Measurements from ENCODE around the gene MIGA1.
"Not testable (repeated sequence)": the region's sequence is repeated elsewhere in the genome, so short reads cannot be mapped to it uniquely, and the experiment has no call there.

Gene MIGA1, protein sequence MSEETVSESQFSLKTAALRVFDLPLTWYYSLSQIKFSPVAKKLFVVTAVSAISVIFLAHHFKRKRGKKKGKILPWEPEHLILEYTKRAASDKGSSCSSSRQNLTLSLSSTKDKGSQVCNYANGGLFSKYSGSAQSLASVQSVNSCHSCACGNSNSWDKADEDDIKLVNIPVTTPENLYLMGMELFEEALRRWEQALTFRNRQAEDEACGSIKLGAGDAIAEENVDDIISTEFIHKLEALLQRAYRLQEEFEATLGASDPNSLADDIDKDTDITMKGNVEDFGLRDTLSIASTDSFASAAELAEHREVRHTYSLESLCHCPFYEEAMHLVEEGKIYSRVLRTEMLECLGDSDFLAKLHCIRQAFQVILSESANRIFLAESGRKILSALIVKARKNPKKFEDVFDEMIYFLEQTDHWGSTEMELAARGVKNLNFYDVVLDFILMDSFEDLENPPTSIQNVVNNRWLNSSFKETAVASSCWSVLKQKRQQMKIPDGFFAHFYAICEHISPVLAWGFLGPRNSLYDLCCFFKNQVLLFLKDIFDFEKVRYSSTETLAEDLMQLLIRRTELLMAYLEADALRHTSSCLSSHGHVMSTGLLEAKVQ

DNA sequence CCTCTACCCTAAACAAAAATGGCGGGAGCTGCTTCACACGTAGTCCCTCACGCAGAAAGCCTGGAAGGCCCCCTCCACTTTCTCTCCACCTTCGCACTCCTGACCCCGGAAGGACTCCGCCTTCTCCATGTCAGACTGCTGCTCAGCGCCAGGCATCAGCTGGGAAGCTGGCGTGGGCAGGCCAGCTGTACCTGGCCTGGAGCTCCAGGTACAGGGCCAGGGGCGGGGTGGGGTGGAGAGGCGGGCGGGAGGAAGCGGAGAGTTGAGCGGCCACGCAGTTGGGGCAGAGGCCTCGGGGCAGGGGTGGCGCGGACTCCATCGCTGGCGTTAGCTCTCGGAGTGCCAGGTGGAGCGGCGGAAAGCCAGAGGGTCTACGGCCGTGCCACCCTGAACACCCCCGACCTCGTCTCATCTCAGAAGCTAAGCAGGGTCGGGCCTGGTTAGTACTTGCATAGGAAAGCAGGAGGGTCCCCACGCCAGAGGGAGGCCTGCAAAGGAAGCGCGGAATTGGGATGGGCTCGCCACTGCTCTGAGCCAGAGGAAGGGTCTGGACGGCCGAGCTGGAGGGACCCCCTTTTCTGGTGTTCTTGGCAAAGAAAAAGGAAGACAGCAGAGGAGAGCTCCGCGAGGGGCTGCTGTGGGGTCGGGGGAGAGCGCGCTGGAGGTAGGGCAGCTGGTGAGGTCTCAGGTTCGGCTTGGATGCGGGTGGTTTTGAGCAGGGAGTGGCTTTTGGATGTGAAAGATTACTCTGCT, at the start of gene MIGA1:
Gene MIGA1, plus strand, starts transcription at position 121 of the 753 bp plus-strand sequence. CDS start 3,604 bp downstream, outside the sequence.
- peak; percentile 91 for DNase-seq (ENCODE audit: low spot score)

GRCh38 chr1:77732090-77732489, 47.4 kb upstream of the MIGA1 start:
- DNase-seq (ENCODE audit: low spot score), result no peak

DNA sequence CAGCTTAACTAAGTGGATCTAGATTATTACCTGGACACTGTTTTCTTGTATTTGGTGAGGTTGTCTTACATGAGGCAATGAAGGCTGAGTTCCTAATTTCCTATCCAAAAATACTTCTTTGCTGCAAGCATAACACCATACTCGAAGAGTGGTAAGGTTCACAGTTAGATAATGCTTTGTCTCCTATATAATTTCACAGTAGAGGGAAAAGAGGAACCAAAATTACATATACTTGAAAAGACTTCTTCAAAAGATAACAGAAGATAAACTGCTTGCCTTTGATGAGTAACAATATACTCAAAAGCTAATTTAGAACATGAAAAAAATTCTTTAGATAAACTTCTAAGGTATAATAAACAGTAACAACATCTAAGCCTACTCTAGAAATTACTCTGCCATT, 40.2 kb upstream of the MIGA1 start:
- no peak for DNase-seq (ENCODE audit: low spot score)

- DNase-seq (ENCODE audit: low spot score), result no peak
Measured at GRCh38 chr1:77741316-77741715, 38.1 kb upstream of the MIGA1 start.

DNA sequence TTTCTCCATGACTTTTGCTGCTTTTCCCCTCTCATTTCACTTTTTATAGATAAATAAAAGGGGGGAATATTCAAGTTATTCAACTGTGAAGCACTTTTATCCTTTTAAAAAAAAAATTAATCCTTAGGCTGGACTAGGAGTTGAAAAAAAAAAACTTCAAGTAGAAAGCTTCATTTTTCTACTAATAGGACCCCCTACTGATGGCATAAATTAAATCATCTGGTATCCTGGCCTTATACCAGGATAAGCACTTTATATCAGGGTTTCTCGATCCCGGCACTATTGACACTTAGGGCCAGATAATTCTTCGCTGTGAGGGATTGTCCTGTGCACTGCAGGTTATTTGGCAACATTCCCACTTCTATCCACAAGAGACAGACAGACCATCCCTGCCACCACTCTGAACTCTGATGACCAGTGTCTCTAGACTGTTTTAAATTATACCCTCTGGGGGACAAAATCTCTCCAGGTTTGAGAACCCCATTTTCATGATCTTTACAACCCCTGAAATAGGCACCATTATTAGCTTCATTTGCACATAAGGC, 37.4 kb upstream of the MIGA1 start:
- no peak for DNase-seq (ENCODE audit: low spot score)

- no peak for DNase-seq (ENCODE audit: low spot score)
Measured at GRCh38 chr1:77744576-77744975, 34.9 kb upstream of the MIGA1 start.

- not testable (repeated sequence) for DNase-seq (ENCODE audit: low spot score)
Measured at GRCh38 chr1:77749489-77749888, 30.0 kb upstream of the MIGA1 start.

DNA sequence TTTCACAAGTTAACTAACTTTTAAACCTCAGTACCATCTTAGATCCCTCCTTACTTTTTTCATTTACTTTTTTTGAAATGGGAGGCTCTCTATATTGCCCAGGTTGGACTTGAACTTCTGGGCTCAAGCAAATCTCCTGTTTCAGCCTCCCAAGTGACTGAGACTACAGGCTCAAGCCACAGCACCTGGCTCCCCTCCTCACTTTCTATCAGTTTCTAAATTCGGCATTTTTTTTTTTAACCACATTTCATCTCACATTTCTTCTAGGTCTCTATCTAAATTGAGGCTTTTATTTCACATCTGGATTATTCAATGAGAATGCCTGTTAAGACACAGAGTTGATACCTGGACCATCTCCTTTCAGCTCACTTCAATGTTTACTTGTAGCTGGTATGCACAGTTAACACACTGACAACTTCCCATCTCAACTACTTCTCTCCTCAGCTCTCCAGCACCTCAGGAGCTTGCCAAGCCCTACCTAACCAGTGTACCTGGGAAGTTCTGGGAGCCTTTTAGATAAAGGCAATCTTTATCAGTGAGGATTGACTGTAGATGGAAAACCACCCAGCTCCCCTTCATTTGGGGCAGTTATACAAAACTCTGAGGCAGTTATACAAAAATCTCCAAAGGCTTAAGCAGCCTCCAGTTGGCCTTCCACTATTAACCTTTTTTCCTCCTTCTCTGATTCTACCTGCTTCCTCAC, 23.2 kb upstream of the MIGA1 start:
- no peak for DNase-seq (ENCODE audit: low spot score)

DNA sequence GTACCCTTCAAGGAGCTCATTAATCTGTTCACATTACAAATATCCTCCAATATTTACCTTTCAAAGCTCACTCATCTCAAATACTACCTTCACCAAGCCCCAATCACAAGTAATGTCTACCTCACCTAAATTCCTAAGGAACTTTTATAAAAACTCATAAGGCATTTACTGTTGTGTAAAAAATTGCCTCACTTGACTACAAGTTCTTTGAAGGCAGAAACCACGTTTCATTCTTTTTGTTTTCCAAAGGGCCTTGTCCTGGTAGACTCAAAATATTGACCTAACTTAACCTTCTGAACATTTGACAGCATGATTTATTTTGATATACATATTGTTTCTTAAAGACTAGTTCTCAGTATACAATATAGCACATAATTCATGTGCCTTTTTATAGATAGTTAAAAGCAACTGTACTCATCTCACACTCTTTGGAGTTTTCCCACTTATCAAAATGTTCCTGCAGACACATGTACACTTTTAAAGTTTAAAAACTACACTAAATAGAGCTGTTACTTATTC, 22.3 kb upstream of the MIGA1 start:
- DNase-seq (ENCODE audit: low spot score), result no peak

DNA sequence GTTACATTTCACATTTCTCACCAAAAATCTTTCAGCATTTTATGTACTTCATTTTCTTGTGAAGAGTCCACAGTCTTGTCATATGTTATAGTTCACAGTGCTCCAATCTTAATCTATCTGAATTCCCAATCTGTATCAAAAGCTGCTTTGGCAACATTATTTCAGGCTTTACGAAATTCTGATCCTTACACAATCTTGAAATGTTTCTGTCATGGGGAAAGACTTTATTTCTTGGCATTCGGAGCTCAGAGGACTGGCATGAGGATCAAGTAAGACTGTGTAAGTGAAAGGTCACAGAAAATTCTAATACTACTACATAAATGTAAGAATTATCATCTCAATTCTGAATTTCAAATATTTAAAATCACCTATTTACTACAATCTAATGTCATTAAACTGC, 21.8 kb upstream of the MIGA1 start:
- DNase-seq (ENCODE audit: low spot score), result peak; percentile 54

GRCh38 chr1:77759071-77760028, 20.1 kb upstream of the MIGA1 start, which contains the start of gene USP33:
Gene USP33, minus strand, starts transcription at chr1:77759852. Its CDS starts 18,155 bp downstream, at chr1:77741697.
- DNase-seq (ENCODE audit: low spot score), result peak; percentile 95

DNA sequence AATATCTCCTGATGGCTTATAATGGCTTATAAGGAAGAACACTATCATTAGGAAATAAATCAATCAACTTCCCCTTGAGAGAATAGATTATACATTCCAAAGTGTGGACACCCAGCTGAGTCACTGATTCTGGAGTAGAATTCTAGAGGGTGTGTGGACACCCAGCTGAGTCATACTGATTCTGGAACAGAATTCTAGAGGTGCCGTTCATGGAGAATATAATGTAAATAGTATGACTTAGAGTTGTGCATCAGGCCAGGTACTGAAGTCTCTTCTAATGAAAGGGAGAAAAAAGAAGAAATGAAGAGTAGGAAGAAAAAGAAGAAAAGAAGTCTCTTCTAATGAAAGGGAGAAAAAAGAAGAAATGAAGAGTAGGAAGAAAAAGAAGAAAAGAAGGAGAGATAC, 17.4 kb upstream of the MIGA1 start:
- DNase-seq (ENCODE audit: low spot score), result peak; percentile 19

DNA sequence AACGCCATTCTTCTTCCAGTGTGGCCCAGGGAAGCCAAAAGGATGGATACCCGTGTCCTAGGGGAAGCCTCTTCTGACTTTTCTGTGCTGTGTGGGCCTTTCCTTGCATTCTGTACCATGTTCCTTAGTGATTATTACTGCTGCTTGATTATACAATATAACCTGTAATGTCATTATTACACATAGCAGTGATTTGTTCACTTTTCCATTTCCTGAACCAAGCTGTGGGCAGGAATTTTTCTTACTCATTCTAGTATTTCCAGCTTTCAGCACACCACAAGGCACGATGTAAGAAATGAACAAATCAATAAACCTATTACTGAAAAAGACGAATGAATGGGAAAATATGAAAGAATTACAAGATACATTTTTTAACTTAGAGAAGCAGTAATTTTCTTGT, 11.4 kb upstream of the MIGA1 start:
- no peak for DNase-seq (ENCODE audit: low spot score)

- no peak for DNase-seq (ENCODE audit: low spot score)
Measured at GRCh38 chr1:77776007-77776700, 3.3 kb upstream of the MIGA1 start.

DNA sequence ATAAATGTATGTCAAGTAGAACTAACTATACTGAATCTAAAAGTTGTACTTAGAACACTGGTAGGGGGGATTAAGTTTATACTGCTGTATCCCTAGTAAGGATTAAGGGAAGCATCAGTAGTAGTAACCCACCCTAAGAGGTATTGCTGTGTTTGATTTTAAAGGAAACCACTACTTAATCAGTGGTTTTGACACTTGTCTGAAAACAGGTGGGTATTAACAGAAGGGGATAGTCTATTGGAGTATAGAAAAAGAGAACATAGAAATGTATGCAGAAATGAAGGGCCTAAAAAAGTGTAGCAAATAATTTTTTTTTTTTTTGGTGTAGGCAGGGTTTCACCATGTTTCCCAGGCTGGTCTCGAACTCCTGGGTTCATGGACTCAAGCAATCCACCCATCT, 2.2 kb downstream of the MIGA1 start:
- no peak for DNase-seq (ENCODE audit: low spot score)

GRCh38 chr1:77783141-77783540, 3.7 kb downstream of the MIGA1 start:
- no peak for DNase-seq (ENCODE audit: low spot score)

GRCh38 chr1:77786093-77786741, 6.8 kb downstream of the MIGA1 start:
- not testable (repeated sequence) for DNase-seq (ENCODE audit: low spot score)

GRCh38 chr1:77794550-77794949, 15.1 kb downstream of the MIGA1 start:
- no peak for DNase-seq (ENCODE audit: low spot score)

GRCh38 chr1:77796695-77797405, 17.4 kb downstream of the MIGA1 start:
- no peak for DNase-seq (ENCODE audit: low spot score)

All from AG20443 (cell line).